NCI-H2196 (cell line): ENCODE measurements around the gene C19orf85.
"Not testable (repeated sequence)": the region's sequence is repeated elsewhere in the genome, so short reads cannot be mapped to it uniquely, and the experiment has no call there.

Source experiments
- DNase-seq: peaks from one replicate; lab custom pipeline; 2025; ENCODE audit not compliant: unreplicated experiment; lab: John Stamatoyannopoulos, UW

The C19orf85 gene

DNA sequence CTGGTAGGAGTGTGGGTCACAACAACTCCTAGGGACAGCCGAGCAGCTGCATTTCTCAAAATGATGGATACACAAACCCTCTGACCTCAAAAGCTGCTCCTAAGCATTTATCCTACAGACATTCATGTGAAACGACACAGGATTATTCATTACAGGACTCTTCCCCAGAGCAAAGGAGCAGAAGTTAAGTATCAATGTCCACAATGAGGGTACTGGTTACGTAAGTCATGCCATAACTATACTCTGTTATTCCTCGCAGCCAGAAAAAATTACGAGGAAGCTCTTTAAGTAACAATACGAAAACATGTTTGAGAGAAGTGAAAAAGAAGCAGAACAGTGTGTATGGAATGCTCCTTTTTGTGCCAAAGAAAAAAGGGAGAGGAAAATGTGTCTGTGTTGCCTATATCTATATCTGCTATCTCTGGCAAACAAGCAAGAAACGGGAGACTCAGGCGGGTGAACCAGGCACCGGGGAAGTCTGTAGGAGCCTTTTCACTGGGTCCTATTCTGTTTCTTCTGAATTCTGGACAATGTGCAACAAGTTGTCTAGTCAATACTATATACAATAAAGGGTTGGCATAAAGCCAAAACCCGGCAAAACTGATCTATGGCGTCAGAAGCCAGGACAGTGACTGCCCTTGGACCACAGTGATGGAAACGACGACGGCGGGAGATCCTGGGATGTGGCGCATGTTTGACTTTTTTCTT lies 4.4 kb downstream of the C19orf85 start:
- DNase-seq = no peak

DNA sequence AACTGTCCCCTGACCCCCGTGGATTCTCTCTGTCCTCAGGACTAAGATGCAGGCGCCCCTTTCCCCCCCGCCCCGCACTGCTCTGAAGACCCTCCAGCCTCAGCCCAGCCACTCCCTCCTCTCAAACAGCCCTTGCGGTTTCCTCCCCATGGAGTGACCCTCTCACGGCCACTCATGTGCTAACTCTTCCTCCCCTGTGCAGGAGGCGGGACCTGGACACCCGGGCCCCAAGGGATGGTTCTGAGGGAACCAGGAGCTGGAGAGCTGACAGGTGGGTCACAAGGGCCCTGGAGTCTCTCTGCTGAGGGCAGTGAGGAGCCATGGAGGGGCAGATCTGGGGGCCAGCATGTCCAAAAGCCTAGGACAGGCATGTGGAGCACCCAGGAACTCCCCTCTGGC lies 5.0 kb downstream of the C19orf85 start:
- DNase-seq = no peak

DNA sequence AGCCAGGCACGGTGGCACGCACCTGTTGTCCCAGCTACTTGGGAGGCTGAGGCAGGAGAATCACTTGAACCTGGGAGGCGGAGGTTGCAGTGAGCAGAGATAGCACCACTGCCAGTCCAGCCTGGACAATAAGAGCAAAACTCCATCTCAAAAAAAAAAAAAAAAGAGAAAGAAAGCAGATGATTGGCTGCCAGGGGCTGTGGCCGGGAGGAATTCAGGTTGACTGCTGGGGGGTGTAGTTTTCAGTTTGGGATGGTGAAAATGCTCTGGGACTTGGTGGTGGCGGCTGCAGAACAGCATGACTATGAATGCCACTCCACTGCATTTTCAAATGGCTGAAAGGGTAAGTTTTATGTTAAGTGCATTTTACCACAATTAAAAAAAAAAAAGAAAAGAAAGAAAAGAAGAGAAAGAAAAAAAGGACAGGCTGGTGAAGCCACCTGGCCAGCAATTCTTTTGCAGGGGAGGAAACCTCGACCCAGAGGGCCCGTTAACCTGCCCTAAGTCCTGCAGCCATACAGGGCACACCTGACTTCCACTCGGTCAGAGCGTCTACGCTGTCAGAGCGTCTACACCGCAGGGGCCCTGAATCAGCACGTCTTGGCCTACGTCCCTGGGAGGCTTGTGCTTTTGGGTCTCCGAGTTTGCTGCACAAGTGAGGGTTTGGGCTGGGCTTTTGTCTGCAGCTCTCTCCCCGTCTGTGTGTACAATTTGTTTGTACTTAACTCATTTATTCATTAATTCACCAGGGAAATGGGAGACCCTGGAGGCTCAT lies 6.7 kb downstream of the C19orf85 start:
- DNase-seq = no peak

DNA sequence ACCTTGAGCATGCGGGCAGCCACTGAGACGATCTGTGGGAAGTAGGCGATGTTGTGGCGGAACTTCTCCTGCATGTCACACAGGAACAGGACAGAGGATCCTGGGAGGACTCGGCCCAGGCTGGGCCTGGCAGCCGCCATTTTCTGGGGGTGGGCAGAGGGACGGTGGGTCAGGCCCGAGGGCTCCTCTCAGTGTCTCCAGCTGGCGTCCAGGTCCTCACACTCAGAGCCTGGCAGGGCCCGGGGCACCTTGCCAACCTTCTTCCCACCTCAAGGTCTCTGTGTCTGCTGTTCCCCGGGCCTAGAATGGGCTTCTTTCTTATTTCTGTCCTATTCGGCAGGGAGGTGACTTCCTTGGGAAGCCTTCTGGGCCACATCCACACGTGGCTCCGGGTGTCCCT lies 8.2 kb downstream of the C19orf85 start:
- no peak for DNase-seq

DNA sequence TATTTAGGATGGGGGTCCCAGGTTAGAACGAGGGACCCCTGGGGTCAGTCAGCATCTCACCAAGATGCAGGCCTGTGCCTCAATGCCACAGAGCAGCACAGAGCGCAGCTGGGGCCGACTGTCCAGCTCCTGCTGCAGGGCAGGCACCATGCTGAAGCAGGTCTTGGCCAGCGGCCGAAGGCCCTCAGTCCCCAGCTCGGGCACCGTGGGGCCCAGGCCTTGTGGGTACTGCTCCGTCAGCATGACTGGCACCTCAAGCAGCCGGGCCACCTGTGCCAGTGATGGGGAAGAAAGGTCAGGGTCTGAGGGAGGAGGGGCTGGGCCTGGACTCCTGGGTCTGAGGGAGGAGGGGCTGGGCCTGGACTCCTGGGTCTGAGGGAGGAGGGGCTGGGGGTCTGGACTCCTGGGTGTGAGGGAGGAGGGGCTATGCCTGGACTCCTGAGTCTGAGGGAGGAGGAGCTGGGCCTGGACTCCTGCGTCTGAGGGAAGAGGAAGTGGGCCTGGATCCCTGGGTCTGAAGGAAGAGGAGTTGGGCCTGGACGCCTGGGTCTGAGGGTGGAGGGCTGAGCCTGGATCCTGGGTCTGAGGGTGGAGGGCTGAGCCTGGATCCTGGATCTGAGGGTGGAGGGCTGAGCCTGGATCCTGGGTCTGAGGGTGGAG lies 8.8 kb downstream of the C19orf85 start:
- DNase-seq = no peak

DNA sequence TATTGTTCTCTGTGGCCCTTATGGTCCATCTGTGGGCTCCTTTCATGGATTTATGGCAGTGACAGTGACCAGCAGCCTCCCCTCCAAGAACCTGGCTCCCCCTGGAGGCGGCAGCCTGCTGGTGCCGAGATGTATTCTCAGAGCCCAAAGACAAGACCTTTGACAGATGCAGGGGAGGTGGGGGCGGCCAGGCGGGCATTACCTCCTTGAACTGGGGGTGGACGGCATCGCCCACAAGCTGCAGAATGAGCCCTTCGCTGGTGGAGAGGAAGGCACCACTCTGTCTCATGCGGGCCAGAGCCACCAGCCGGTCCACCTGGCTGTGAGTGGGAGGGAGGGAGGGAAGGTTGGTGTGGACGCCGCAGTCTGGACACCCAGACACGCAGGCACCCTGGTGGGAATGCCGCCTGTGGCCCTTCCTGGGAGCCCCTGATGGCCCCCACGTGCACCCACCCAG lies 9.7 kb downstream of the C19orf85 start:
- DNase-seq = peak; percentile 67

DNA sequence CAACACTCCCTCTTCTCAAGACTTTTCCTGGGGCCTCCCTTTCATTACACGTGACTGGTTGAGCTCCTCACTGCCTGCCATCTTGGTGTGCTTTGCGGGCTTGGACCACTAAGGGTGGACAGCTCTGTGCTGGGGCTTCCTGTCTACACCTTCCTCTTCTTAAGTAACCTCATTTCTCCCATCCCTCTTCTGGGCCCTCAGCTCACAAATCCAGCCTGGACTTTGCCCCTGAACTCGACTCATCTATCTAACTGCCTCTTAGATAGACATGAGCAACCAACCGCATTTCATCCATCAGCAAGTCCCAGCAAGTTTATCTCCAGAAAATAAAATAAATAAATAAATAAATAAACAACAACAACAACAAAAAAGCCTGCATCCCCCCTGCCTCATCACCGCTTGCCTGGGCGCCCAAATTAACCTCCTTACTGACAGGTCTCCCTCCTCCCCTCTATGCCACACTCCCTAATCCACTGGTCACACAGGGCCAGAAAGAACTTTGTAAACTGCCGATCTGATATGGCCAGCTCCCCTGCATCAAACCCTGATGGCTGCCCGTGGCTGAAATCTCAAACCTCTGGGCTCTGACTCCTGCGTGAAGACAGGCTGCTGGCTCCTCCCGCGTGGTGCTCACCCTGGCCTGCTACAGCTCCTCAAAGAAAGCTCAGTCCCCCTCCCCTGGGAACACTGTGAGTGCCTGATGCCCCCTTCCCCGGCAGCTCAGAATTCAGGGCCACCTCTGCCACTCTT lies 10.9 kb downstream of the C19orf85 start:
- no peak for DNase-seq

DNA sequence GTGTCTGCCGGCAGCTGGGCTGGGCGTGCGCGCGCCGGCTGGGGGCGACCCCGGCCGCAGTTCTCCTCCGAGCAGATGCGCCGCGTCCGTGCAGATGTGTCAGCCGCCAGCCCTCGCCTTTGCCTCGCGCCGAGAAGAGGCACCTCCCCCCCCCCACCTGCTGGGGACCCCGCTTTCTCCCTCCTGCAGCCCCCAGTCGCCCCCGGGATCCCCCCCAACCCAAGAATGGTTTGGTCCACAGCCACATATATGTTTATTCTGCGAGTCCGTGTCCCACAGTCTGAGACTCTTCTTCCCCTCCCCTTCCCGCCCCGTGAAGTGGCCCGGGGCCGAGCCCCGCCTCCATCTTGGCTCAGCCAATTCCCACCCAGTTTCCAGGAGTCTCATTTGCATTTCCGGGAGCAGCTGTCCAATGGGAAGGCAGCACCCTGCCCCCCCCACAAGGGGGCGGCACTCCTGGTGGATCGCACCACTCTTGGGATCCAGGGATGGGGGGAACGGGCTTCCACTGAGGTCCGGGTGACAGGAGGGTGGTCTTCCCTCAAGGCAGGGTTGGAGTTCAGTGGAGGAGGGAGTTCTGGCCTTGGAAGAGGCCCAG lies 11.7 kb downstream of the C19orf85 start:
- peak; percentile 95 for DNase-seq

DNA sequence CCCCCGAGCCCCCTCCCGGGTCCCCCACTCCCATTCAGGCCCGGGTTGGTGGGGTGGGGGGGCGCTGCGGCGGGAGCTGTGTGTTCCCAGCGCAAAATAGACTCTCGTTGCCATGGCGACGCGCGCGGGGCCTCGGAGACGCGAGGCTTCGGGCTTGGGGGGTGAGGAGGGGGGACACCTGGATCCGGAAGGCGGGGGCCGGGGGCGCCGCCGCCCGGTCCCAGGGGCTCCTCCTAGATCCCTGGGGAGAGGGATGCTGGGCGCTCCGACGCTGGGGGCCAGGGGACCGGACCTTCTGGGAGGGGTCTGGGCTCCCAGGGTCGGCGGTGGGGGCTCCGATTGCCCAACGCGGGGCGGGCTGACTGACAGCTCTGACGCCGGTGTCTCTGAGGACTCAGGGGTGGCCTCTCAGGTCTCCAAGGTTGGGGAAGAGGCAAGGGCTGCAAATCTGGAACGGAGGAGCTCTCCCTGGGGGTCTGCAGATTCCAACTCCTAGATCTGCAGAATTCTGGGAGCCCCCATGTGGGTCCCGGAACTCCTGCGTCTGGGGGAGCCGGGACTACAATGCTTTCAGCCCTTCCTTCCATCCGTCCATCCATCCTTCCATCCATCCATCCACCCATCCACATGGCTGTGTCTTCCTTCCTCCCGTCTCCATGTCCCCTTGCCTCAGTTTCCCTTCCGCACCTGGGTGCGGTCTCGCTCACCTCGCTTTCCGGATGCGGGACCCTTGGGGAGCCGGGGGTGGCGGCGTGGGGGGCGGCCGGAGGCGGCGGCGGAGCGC lies 12.4 kb downstream of the C19orf85 start:
- DNase-seq = peak; percentile 34

DNA sequence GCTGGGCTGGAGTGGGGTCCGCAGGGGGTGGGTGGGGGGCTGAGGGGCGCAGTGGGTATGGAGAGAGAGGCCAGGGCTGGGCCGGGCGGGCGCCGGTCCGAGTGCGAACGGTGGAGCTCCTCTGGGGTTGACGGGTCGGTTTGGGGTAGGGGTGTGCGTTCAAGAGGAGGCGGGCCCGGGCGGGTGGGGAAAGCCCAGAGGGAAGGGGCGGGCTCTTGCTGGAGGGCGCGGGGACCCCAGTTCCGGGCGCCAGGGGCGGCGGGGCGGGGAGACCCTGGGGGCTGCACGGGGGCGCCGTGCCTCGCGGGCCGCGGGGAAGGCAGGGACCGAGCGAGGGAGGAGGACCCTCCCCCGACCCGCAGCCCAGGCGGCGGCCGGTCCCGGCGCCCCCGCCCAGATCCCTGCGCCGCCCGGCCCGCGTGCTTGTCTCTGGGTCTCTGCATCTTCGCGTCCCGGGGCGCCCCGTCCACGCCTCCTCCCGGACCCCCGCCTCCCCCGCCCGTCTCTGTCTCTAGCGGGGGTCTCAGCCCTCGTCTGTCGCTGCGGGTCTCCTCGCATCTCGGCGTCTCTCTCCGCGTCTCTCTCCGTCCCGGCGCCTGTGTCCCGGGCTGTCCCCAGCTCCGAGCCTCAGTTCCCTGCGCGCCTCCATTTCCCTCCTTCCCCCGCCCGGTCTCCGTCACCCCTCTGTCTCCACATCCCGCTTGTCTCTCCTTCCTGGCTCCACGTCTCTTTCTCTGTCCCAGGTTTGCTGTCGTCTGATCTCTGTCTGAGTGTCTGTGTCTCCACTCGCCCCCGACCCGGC lies 13.2 kb downstream of the C19orf85 start:
- no peak for DNase-seq

DNA sequence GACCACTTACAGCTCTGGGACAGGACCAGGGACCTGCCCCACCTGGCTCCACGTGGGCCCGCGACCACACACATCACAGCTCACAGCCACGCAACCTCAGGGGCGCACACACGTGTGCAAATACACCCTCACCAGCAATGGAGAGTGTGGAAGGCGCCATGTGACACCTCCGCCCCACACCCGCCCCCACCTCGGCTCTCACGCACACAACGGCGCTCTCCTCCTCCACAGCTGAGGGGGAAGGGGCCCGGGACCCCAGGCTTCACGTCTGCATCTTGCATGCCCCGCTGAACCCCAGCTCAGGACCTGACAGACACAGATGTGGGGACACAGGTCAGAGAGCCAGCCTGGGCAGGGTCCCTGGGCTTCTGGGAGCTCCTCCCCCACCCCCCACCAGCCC lies 15.1 kb downstream of the C19orf85 start:
- no peak for DNase-seq

DNA sequence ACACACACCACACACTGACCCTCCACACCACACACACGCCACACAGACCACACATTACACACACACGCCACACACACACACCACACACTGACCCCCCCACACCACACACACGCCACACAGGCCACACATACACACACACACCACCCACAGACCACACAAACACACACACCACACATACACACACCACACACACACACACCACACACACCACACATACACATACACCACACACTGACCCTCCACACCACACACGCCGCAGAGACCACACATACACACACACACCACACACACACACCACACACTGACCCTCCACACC lies 16.4 kb downstream of the C19orf85 start:
- DNase-seq = not testable (repeated sequence)

DNA sequence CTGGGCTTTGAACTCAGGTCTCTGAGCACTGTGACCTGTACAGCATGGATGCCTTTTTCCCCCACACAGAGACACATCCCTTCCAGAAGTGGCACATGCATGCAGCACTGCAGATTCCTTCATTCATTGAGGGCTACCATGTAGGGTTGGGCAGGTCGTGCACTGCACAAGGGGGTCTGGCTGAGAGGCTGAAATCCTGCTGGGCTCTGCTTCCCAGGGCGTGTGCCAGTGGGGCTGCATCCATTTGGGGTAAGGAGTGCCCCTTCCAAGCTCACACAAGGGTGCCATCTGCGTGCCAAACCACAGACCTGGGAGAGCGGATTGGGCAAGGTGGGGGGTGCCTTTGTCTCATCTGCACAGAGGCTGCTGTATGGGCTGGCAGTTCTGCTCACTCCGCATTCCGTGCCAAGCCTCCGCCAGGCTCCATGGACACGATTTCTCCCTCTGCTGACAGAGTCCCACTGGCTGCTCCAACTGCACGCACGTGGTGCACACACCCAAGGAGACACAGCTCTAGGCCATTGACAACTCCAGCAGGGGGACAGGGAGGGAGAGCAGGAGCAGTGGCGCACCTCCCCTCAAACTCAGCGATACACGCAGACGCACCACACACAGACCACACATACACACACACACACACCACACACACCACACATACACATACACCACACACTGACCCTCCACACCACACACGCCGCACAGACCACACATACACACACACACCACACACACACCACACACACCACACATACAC lies 17.0 kb downstream of the C19orf85 start:
- peak; percentile 71 for DNase-seq

DNA sequence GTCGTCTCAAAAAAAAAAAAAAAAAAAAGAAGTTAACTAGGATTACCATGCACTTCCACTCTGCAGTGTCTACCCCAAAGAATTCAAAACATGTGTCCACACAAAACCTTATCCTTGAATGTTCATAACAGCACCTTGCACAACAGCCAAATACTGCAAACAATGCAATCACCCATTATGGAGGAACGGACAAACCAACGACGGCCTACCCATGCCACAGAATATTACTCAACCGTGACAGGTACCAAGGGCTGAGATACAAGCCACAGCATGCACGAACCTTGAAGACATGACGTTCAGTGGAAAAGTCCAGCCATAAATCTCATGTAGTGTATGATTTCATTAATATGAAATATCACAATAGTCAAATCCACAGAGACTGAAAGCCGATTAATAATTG lies 18.5 kb downstream of the C19orf85 start:
- DNase-seq = no peak

DNA sequence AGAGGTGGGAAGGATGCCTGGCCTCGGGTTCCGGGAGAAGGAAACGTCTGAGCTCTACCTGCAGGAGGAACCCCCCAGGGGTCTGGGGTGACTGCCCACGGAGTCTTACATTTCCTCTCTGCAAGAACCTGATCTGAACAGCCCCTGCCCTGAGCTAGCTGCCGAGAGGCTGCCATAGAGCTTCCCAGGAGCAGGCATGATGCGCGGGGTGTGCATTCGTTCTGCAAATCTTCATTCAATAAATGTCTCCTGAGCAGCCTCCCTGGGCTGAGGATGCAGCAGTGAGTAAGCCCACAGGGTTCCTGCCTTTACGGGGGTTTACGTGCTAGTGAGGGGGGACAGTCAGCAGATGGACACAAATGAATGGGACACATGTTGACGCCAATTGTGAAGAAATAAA lies 19.9 kb downstream of the C19orf85 start:
- no peak for DNase-seq

DNA sequence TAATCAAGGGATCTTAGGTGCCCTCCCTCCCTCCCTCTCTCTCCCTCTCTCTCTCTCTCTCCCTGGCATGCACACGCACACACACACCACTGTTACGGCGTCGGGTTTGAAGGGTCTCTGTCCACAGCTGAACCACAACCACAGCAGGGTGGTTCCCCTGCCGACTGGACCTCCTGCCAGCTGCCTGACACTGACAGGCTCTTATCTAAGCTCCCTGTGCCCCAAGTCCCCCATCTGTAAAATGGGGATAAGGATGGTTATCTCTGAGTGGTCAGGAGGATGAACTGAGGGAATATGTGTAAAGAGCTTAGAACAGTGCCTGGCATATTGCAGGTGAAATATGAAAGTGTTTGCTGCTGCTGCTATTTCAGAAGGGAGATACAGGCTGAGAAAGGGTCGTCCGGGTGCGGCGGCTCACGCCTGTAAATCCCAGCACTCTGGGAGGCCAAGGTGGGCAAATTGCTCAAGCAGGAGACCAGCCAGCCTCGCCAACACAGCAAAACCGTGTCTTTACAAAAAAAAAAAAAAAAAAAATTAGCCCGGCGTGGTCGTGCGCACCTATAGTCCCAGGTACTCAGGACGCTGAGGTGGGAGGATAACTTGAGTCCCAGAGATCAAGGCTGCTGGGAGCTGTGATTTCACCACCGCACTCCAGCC lies 20.6 kb downstream of the C19orf85 start:
- no peak for DNase-seq

DNA sequence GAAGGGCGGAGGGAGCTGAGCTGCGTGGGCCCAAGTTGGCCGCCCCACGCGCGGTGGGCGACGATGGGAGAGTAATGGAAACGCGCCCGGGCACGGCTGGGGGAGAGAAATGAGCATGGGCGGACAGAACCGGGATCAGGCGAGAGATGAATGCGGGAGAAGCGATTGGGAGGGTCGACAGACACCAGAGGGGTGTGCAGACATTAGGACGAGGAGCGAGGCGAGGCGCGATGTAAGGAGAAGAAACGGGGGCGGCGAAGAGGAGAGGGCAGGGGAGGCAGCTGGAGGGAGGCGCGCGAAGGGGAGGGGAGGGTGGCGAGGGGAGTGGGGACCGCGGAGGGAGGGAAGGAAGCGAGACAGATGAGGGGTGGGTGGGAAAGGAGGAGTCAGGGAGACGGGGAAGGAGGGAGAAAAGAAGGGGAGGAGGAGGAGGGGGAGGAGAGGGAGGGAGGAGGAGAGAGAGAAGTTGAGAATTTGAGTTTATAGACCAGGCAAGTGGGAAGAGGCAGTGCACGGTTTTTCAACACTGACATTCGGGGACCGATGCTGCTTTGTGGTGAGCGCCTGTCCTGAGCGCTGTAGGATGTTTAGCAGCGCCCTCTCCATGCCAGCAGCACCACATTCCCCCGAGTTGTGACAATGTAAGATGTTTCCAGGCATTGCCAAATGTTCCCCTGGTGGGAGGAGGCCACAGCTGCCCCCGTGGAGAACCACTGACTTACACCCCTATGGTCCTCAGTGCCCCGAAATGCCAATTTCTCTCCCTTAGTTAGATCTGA lies 21.3 kb downstream of the C19orf85 start, which contains the start of gene SHISA7:
Gene SHISA7, minus strand, starts transcription at position 256 of the 779 bp plus-strand sequence. CDS start 437 bp downstream, outside the sequence.
- no peak for DNase-seq
